ENCODE results near the gene SPC25.
"Not testable (repeated sequence)": the region's sequence is repeated elsewhere in the genome, so short reads cannot be mapped to it uniquely, and the experiment has no call there.

SPC25 gene

GRCh38 chr2:168901003-168901402, 10.8 kb upstream of the SPC25 start, which contains the start of gene G6PC2:
G6PC2 (plus strand) TSS chr2:168901291; CDS start chr2:168901332, 41 bp downstream.
- no peak for DNase-seq (ENCODE audit: low read depth in 3 of 3)

DNA sequence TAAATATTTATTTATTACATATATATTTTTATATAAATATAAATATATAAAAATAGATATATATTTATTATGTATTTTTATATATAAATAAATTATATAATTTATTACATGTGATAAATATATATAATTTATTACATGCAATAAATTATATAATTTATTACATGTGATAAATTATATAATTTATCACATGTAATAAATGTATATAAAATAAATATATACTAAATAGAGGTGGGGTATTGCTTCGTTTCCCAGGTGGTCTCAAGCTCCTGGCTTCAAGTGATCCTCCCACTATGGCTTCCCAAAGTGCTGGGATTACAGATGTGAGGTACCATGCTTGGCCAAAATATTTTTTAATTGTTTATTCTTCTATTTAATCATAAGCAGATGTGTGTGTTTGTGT, 7.2 kb upstream of the SPC25 start:
- no peak for DNase-seq (ENCODE audit: low read depth in 3 of 3)

DNA sequence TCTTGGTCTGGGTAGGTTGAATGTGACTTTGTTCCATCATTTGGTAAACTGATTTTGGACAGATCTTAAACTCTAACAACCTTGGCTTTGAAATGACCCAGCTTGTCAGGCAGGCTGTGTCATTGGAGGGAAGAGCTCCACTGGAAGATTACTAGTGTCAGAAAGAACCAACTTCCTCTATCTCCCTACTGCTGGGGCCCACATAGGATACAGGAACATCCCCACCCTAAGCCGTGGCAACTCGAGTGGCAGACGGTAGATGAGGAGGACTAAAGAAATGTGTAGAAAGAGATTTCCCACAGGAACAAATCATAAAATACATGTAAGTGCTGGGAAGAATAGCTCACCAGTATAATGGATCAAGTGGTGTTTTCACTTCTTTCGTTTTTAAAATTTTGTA, 6.6 kb upstream of the SPC25 start:
- no peak for DNase-seq (ENCODE audit: low read depth in 3 of 3)

- no peak for DNase-seq (ENCODE audit: low read depth in 3 of 3)
These were observed 5.5 kb upstream of the SPC25 start for GRCh38 chr2:168895771-168896170.

- DNase-seq (ENCODE audit: low read depth in 3 of 3): no peak
These were observed 4.5 kb upstream of the SPC25 start for GRCh38 chr2:168894720-168895119.

DNA sequence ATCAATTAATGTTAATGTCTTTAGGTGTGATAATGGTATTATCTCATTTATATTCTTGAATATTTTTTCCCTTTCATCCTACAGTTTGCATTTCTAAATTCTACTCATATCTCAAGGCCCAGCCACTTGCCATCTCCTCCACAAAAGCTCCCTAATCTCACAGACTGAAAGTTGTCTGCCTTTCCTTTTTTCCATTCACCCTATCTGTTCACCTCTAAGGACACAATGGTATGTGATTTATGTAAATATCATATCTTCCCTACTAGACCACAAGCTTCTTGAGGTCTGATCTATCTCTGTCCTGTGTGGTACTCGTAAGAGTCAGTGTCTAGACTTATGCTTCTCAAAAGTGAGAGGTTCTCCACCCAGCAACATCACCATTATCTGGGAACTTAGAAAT, 3.9 kb upstream of the SPC25 start:
- DNase-seq (ENCODE audit: low read depth in 3 of 3): no peak

GRCh38 chr2:168892327-168892726, 2.1 kb upstream of the SPC25 start:
- no peak for DNase-seq (ENCODE audit: low read depth in 3 of 3)

DNA sequence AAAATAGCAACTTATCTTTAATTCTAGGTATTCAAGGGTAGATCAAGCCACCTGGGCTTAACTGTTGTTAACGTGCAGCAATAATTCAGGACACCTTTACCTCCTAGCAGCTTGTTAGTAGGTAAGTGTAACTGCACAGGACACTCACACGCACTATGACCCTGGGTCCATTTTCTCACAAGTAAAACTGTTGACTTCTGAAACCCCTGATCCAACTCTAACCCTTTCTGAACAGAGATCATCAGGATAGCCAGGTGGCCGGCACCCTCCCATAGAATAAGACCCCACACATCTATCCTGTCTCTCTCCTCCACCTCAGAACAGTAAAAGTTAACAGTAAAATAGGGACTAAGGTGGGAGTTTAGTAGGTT, 610 bp downstream of the SPC25 start:
- DNase-seq (ENCODE audit: low read depth in 3 of 3): no peak

GRCh38 chr2:168884975-168885374, 5.3 kb downstream of the SPC25 start:
- no peak for DNase-seq (ENCODE audit: low read depth in 3 of 3)

DNA sequence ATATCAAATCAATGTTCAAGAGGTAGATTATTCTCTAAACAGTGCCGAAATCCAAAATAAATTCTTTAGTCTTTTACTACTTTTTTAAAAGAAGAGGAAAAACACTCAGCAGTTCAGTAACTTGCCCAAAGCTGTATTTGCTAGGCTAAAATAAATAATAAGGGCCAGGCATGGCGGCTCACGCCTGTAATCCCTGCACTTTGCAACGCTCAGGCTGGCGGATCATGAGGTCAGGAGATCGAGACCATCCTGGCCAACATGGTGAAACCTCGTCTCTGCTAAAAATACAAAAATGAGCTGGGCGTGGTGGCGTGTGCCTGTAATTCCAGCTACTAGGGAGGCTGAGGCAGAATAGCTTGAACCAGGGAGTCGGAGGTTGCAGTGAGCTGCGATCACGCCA, 8.1 kb downstream of the SPC25 start:
- DNase-seq (ENCODE audit: low read depth in 3 of 3): not testable (repeated sequence)

GRCh38 chr2:168874368-168875054, 15.7 kb downstream of the SPC25 start:
- DNase-seq (ENCODE audit: low read depth in 3 of 3): no peak

GRCh38 chr2:168870824-168871223, 19.4 kb downstream of the SPC25 start:
- DNase-seq (ENCODE audit: low read depth in 3 of 3): not testable (repeated sequence)

DNA sequence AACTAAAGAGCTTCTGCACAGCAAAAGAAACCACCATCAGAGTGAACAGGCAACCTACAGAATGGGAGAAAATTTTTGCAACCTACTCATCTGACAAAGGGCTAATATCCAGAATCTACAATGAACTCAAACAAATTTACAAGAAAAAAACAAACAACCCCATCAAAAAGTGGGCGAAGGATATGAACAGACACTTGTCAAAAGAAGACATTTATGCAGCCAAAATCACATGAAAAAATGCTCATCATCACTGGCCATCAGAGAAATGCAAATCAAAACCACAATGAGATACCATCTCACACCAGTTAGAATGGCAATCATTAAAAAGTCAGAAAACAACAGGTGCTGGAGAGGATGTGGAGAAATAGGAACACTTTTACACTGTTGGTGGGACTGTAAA, 19.9 kb downstream of the SPC25 start:
- not testable (repeated sequence) for DNase-seq (ENCODE audit: low read depth in 3 of 3)

- not testable (repeated sequence) for DNase-seq (ENCODE audit: low read depth in 3 of 3)
These were observed 23.1 kb downstream of the SPC25 start for GRCh38 chr2:168867164-168867563.

GRCh38 chr2:168858146-168858545, 32.1 kb downstream of the SPC25 start:
- DNase-seq (ENCODE audit: low read depth in 3 of 3): no peak

DNA sequence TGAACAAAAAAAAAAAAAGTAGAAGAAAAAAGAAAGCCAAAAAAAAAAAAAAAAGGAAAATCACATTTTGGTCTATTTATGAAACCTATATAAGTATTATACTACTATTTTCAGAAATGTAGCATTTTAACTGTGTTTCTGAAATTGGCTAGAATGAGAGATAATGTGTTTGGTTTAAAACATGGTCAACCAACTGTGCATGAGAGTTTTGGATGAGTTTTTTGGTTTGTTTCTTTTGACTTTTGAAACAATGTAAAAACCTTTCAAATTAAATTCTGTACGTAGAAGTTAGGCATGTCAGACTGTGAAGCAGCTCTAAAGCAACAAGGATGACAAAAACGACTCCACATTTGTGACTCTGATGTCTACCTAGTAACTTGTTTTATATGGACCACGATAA, 34.6 kb downstream of the SPC25 start:
- no peak for DNase-seq (ENCODE audit: low read depth in 3 of 3)

- no peak for DNase-seq (ENCODE audit: low read depth in 3 of 3)
These were observed 35.6 kb downstream of the SPC25 start for GRCh38 chr2:168854651-168855050.

- no peak for DNase-seq (ENCODE audit: low read depth in 3 of 3)
These were observed 36.8 kb downstream of the SPC25 start for GRCh38 chr2:168853471-168853870.

GRCh38 chr2:168852481-168852880, 37.7 kb downstream of the SPC25 start:
- DNase-seq (ENCODE audit: low read depth in 3 of 3): no peak

DNA sequence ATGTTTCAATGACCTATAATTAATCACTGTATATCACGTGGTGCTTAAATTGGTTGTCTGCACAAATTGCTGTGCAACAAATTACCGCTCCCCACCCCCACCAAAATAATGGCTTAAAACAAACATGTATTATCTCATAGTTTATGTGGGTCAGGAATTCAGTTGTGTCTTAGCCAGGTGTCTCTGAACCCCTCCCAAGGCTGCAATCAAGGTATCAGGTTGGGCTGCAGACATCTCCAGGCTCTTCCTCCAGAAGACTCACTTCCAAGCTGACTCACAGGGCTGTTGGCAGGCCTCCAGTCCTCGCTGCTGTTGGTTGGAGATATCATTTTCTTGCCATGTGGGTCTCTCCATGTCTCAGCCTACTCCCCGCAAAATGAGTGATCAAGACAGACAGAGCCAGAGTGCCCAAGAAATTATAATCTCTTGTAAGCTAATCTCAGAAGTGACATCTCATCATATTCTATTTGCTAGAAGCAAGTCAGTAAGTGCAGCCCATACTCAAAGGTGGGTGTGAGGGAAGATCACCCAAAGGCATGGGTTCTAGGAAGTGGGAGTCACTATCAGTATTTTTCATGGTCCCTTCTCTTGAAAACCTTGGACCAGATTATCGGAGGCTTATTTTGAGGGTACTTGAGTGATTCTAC, 38.4 kb downstream of the SPC25 start:
- DNase-seq (ENCODE audit: low read depth in 3 of 3): no peak

DNA sequence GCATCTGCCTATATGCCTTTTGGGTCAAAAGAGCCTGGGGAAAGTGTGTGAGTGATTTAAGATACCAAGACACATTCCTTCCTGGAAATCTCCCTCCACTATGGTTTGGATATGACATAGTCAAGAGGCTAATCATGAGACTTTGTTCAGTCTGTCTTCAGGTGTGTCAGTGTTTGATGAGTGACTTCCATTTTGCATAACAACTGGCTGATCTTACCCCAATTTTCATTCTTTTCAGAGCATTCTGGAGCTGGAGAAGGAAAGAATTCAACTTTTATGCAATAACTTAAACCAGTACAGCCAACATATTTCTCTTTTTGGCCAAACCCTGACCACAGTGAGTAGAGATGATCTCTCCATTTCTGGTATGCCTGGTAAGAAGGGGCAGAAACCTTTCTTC, 39.4 kb downstream of the SPC25 start:
- no peak for DNase-seq (ENCODE audit: low read depth in 3 of 3)

DNA sequence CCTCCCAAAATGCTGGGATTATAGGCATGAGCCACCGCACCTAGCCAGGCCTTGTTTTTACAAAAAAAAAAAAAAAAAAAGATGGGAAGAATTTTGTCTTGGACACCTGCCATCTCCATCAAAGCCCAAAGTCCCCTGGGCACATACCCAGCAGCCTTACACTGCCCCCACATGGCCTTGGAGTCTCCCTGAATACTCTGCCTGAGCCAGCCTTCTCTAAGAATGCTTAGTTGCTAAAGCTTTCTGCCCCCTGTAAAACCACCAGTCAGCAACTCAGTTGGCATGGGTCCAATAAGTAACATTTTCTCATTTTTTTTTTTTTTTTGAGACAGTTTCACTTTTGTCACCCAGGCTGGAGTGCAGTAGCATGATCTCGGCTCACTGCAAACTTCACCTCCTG, 40.6 kb downstream of the SPC25 start:
- DNase-seq (ENCODE audit: low read depth in 3 of 3): no peak

GRCh38 chr2:168848225-168848624, 42.0 kb downstream of the SPC25 start:
- no peak for DNase-seq (ENCODE audit: low read depth in 3 of 3)

DNA sequence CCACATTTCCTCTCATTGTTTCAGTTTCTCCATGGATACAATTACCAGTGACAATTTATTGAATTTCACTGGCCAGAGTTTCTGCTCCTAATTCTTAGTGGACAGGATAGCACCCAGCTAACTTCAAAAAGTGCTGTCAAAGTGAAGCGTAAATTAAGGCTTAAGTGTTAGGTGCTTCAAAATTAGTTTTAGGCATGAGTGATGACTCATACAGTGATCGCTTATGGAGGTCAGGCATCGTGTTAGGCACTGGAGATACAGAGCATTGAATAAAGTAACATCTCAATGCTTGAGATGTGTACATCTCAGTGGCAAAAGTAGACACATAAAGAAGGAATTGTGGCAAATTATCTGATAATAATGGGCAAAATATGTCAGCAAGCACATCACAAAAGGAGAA, 47.0 kb downstream of the SPC25 start:
- no peak for DNase-seq (ENCODE audit: low read depth in 3 of 3)
